HT1080 (cell line): ENCODE data around the gene DENND1A. TPM values are rescaled to one million over a fixed set of nuclear protein-coding genes. Genes with fewer than 3 reads are reported as not detected.
"Not testable (repeated sequence)": the region's sequence is repeated elsewhere in the genome, so short reads cannot be mapped to it uniquely, and the experiment has no call there.

Source experiments
- DNase-seq: peaks from one replicate; pipeline ENCODE4 v3.0.0-alpha.2; 2015; ENCODE audit warnings: low read depth
- total RNA-seq: library from RNA; depleted of rRNA; stranded (reverse); fragments of >200 nt; shearing (Covaris generic); gene quantifications from 2 replicates; pipeline ENCODE4 v1.2.3, GENCODE V29; 2014

DENND1A gene
- total RNA-seq, 1 experiment from 2014 or later = 33.6 TPM

DNA sequence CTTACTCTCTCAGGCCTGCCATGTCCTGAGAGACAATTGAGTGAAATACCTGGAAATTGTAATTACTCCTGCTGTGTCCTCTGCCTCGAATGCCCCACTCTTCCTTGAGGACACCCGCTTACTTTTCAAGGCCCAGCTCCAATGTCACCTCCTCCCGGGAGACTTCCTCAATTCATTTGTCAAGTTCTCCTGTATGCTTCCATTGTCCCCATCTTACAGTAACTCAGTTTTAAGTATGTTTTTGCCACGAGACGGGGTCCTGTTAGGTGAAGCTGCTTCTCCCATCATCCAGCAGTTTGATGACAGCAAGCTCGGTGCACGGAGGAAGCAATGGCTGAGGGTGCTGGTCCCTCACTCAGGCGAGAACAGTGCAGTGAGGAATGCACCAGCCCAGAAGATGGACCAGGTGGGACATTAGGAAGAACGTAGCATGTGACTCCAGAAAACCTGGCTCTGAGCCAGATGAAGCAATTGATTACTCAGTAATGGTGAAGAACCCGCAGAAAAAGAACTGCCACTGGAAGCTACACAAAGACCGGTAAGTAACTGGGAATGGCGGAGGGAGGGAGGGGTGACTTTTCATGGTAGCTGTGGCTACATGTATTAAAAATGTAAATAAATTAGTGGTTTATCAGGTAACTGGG is 274.8 kb downstream of the DENND1A start:
- DNase-seq = no peak

- no peak for DNase-seq
Measured at GRCh38 chr9:123654218-123654993, 275.5 kb downstream of the DENND1A start.

- DNase-seq = no peak
Measured at GRCh38 chr9:123652416-123652815, 277.5 kb downstream of the DENND1A start.

DNA sequence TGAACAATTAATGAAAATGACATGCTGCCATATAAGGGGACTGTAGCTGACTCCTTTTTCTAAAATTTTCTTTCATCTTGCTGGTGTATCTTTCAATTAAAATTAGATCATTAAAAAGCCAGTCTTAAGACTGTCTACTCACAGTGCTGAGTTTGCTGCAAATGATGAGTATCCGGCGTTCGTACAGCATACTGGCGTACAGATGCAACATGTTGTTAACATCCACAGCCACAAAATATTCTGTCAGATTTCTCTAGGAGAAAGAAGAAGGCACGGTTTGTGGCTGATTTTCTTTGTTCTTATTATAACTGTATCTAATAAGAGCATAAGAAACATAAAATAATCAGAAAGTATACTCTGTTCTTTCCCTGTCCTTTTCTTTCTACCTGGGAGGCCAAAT is 278.1 kb downstream of the DENND1A start:
- DNase-seq = no peak

DNA sequence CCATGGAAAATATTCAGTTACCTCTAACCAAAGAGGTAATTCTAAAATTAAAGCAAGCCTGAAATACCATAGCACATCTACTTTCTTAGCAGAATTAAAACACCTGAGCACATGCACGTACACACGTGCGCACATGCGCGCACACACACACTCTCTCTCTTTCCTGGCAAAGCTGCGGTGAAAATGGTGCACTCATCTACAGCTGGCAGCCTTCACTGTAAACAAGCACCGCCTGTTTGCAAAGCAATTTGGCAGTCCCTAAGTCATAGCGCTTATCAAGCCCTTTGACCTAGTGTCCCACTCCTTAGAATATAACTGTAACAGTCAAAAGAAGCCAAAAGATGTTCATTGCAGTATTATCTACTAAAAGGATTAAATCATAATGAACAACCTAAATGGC is 278.7 kb downstream of the DENND1A start:
- DNase-seq = no peak

DNA sequence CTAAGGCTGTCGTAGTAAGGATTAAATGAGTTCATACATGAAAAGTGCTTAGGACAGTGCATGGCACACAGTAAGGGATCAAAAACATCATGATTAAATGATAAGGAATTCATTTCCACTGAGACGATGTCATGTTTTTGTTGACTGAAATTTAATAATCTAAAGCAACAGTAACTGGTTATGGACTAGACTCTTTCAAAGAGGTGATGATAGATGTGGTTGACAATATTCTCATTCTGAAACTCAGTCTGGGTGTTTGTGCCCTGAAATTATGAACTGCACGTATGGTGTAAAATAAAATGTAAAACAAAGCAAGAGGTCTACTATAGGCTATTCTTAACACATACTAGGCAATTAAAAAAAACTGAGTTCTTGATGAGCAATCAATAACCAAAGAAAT is 280.0 kb downstream of the DENND1A start:
- no peak for DNase-seq

DNA sequence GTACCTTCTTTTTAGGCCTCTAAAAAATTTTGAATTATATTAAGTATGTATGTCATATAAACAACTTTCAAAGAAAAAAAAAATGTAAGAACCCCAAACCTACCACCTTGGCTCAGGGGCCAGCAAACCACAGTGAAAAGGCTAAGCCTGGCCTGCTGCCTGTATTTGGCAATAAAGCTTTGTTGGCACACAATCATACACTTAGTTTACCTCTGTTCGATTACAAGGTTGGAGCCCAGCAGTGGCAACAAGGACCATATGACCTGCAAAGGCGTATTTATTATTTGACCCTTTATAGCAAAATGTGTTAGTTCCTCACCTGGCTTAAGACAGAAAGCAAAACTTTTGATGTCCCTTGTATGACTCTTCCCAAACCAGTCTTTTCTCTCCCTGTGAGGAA is 282.8 kb downstream of the DENND1A start:
- no peak for DNase-seq

DNA sequence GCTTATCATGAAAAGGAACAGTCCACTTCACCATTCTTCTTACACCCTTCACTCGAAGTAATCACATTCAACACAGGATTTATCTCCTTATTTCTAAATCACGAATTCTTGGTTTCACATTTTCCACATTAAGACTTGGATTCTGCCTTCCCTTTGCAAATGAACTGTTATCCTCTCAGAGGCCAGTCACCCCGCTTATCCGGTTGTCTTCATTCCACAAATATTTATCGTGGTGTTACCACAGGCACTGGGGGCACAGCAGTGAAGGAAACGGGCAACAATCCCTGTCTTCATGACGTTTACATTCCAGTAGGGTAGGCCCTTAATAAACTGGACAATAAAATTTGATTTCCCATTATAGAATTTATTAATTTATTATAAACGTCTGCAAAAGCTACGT is 284.2 kb downstream of the DENND1A start:
- no peak for DNase-seq

- DNase-seq = no peak
Measured at GRCh38 chr9:123645126-123645525, 284.8 kb downstream of the DENND1A start.

DNA sequence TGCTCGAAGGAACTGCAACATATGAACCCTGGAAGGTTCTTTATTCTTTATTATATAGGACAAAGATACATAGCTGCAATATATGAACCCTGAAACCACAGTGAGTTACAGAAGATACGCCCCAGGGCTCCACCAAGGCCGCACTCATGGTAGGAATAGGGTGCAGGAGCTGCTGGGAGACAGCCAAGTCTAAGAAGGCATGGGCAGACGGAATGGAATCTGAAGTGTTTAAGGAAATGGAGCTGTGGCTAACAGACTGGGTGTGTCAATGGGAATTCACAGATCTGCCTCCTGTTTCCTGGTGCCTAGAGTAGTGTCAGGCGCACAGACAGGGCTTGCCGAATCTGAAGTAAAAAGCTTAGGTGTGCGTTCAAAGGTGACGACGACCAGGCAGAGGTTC is 286.4 kb downstream of the DENND1A start:
- DNase-seq = no peak

- DNase-seq = no peak
Measured at GRCh38 chr9:123642291-123643278, 287.3 kb downstream of the DENND1A start.

DNA sequence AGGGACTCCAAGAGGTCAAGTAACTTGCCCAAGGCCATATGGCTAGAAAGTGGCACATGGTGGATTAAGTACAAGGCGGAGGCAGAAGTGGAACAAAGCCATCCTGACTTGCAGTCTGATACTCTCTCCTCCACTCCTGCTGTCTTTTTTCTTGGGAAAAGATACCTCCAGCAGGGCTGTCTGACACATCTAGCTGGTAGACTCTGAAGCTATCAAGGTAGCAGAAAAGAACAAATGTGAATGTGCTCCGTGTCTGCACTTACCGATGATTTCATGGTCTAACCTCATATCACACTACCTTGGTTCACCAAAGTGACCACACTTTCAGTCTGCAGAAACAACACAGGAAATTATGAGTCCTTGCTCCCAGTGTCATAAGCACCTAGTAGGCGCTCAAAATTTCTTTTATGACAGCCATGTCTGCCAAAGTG is 289.1 kb downstream of the DENND1A start:
- DNase-seq = no peak

GRCh38 chr9:123639743-123640142 is 290.2 kb downstream of the DENND1A start:
- DNase-seq = no peak

- peak; percentile 13 for DNase-seq
Measured at GRCh38 chr9:123637945-123638634, 291.8 kb downstream of the DENND1A start.

DNA sequence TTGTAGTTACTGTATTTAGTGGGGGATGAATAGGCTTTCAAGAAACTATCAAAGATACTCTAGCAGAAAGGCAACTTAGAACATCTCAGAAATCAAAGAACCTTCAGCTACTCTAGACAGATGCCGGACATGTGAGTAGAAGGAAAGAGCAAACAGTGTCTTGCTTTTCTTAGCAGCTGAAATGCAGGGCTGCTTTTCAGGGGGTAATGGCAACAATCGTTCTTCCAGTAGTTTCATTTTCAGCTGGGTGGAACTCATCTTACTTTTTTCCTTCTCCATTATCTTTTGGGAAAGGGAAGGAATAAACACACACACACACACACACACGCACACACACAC is 292.4 kb downstream of the DENND1A start:
- DNase-seq = no peak

DNA sequence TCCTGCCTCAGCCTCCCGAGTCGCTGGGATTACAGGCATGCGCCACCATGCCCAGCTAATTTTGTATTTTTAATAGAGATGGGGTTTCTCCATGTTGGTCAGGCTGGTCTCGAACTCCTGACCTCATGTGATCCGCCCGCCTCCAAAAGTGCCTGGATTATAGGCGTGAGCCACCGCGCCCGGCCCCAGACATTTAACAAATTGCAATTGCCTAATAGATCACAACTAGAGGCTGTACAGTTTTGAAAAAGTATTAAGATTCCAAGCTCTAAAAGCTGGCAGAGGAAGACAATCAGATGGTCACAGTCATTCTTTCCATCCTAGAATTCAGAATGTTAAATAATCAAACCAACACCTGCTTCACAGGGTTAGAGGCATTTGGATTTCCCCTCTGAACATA is 293.1 kb downstream of the DENND1A start:
- not testable (repeated sequence) for DNase-seq

DNA sequence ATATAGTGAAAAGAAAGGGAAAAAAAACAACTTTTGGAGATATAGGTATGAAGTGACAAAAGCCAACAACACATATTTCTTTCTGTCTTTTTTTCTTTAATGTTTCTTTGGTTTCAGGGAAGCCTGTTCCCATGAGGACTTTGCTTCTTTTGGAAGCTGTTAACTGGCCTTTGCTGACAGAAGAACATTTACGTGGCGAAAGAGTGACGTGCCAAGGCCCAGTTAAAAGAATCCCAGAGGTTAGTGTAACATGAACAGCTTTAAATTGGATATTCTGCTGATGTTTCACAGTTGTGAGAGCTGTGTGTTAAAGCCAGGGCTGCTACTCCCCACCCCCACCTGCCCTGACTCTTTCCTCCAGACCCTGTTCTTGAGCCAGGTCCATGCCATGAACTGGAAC is 298.1 kb downstream of the DENND1A start:
- no peak for DNase-seq

DNA sequence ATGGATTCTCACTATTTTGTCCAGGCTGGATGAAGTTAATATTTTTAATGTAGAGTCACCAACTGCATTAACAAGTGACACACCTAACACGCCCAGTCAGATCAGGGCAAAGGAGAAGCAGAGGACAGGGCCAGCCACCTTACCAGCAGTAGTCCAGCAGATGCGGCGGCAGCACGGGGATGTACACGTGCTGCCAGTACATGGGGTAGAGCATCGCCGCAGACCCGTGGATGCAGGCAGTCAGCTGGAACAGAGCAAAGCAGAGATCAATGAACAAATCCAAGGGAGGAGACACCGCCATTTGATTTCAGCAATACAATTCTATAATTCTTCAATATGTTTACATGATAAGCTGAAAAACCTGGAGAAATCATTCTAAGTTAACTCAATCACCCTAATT is 299.7 kb downstream of the DENND1A start:
- DNase-seq = no peak

DNA sequence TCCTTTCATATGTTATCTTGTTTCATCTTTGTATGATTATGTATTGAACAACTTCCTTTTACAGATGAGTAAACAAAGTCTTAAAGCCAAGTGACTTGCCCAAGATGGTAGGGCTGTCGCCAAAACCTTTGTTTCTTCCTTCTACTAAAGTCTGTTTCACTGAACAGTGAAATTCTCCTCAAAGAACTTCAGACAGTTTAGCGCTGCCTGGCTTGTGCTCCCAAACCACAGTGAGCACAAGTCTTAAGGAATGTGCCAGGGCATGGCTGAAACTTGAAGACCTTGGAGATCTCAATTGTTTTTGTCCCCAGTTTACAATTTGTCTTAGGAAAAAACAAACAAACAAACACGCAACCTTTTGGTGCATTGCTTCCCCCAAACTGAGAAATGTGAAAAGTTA is 300.4 kb downstream of the DENND1A start:
- no peak for DNase-seq

GRCh38 chr9:123622711-123623241 is 307.1 kb downstream of the DENND1A start:
- DNase-seq = no peak

- DNase-seq = peak; percentile 8
Measured at GRCh38 chr9:123620239-123620638, 309.7 kb downstream of the DENND1A start.
